Endothelial cell of umbilical vein (primary cell): Measurements from ENCODE around the gene THOC2. TPM values are rescaled to one million over a fixed set of nuclear protein-coding genes. Genes with fewer than 3 reads are reported as not detected.

ENCODE experiments used
- BruUV-seq: library from RNA; stranded (reverse); fragments of 400-500 nt; replicated peaks from 2 replicates; lab custom pipeline; 2021; lab: Mats Ljungman, UMichigan
- CTCF ChIA-PET: fragments of 300-600, 350-600 bp; sonication (Branson Sonifier 250); formaldehyde crosslinking; loops from one replicate; lab custom pipeline; 2021; ENCODE audit warnings: antibody characterized with exemption, inconsistent platforms; lab: Charles Lee
- POLR2A ChIA-PET: fragments of 300-600, 350-600 bp; sonication (Branson Sonifier 250); formaldehyde crosslinking; loops from one replicate; lab custom pipeline; 2021; ENCODE audit warnings: antibody characterized with exemption, inconsistent platforms; lab: Charles Lee
- DNase-seq: peaks from one replicate; pipeline ENCODE4 v3.0.0-alpha.2; 2011; ENCODE audit warnings: low read depth, low spot score
- FAIRE-seq: peaks from 2 replicates; lab custom pipeline; 2011; peaks lifted over from hg19 to GRCh38; lab: Jason Lieb, UNC
- H2AFZ ChIP-seq: 2 replicates; pipeline ENCODE4 v1.6.0; 2012; ENCODE audit warnings: low read depth, low read length, control low read depth, inconsistent platforms
- H3K27ac ChIP-seq: 2 replicates; pipeline ENCODE4 v1.5.1; 2011; ENCODE audit warnings: low read depth, mild to moderate bottlenecking, control low read depth, low read length, moderate library complexity; ENCODE audit not compliant: insufficient read depth
- H3K27me3 ChIP-seq, 2 experiments: 2 replicates each; pipeline versions ENCODE4 v1.6.0 to v1.6.1; 2011; ENCODE audit warnings: low read length in 2 of 2, mixed read lengths in 1 of 2; ENCODE audit not compliant: control insufficient read depth in 2 of 2, insufficient read depth in 2 of 2
- H3K36me3 ChIP-seq, 2 experiments: 2 replicates in 1 of 2; 3 replicates in 1 of 2; pipeline ENCODE4 v1.5.1; 2011; ENCODE audit warnings: low read length in 2 of 2, mild to moderate bottlenecking in 1 of 2, moderate library complexity in 1 of 2; ENCODE audit not compliant: control insufficient read depth in 2 of 2, insufficient read depth in 2 of 2; ENCODE audit errors: extremely low read depth in 1 of 2
- H3K4me1 ChIP-seq: 3 replicates; pipeline ENCODE4 v1.5.1; 2011; ENCODE audit warnings: mild to moderate bottlenecking, low read length; ENCODE audit not compliant: control insufficient read depth, insufficient read depth; ENCODE audit errors: extremely low read depth
- H3K4me2 ChIP-seq: 2 replicates; pipeline ENCODE4 v1.6.1; 2011; ENCODE audit warnings: low read length, control low read depth, mixed read lengths; ENCODE audit not compliant: insufficient read depth
- H3K4me3 ChIP-seq, 3 experiments: fragments of 200-600 bp in 1 of 3; sonication (generic), shearing (Covaris generic) in 1 of 3; replicated peaks in 1 of 3; 2 replicates each; pipeline ENCODE4 v1.5.1; 2011 to 2016; ENCODE audit warnings: control low read depth in 3 of 3, low read length in 3 of 3, mild to moderate bottlenecking in 2 of 3, inconsistent platforms in 1 of 3, low read depth in 1 of 3, moderate library complexity in 1 of 3; ENCODE audit not compliant: insufficient read depth in 1 of 3
- H3K79me2 ChIP-seq: 2 replicates; pipeline ENCODE4 v1.6.0; 2012; ENCODE audit warnings: low read length, inconsistent platforms; ENCODE audit not compliant: control insufficient read depth, insufficient read depth
- H3K9ac ChIP-seq: replicated peaks from 2 replicates; pipeline ENCODE3; 2011; ENCODE audit warnings: low read length, control low read depth; ENCODE audit not compliant: insufficient read depth; ENCODE audit errors: extremely low read depth
- H3K9me1 ChIP-seq: replicated peaks from 3 replicates; pipeline ENCODE4 v1.6.0; 2011; ENCODE audit warnings: mild to moderate bottlenecking, low read length; ENCODE audit not compliant: control insufficient read depth, insufficient read depth; ENCODE audit errors: extremely low read depth
- H3K9me3 ChIP-seq: replicated peaks from 2 replicates; pipeline ENCODE4 v1.5.1; 2012; ENCODE audit warnings: low read length, inconsistent platforms; ENCODE audit not compliant: control insufficient read depth, insufficient read depth
- H4K20me1 ChIP-seq: replicated peaks from 2 replicates; pipeline ENCODE3; 2011; ENCODE audit warnings: mild to moderate bottlenecking, low read length; ENCODE audit not compliant: control insufficient read depth, insufficient read depth; ENCODE audit errors: extremely low read depth
- CTCF ChIP-seq, 2 donors: IDR thresholded peaks; 1 replicate in 1 of 2; 2 replicates in 1 of 2; pipeline ENCODE4 v1.5.1; 2011; ENCODE audit warnings: low read length in 2 of 2, mild to moderate bottlenecking in 2 of 2, moderate library complexity in 2 of 2, control low read depth in 1 of 2, inconsistent platforms in 1 of 2, low read depth in 1 of 2; ENCODE audit not compliant: insufficient read depth in 1 of 2; ENCODE audit errors: extremely low read depth in 1 of 2
- EZH2 ChIP-seq: IDR thresholded peaks from 2 replicates; pipeline ENCODE4 v1.6.1; 2012; ENCODE audit warnings: borderline replicate concordance, low read depth, mild to moderate bottlenecking, moderate library complexity, low read length, inconsistent platforms; ENCODE audit not compliant: severe bottlenecking
- FOS ChIP-seq: IDR thresholded peaks from 2 replicates; pipeline ENCODE4 v1.6.1; 2011; ENCODE audit warnings: mild to moderate bottlenecking, low read length, moderate library complexity, borderline replicate concordance; ENCODE audit not compliant: insufficient read depth
- GATA2 ChIP-seq: IDR thresholded peaks from 2 replicates; pipeline ENCODE4 v1.7.0; 2011; ENCODE audit warnings: low read depth, mild to moderate bottlenecking, moderate library complexity, mixed read lengths, low read length; ENCODE audit not compliant: insufficient read length, insufficient read depth
- JUN ChIP-seq: IDR thresholded peaks from 2 replicates; pipeline ENCODE4 v1.6.1; 2011; ENCODE audit warnings: borderline replicate concordance, low read depth; ENCODE audit not compliant: insufficient read length, insufficient read depth
- MYC ChIP-seq: IDR thresholded peaks from one replicate; pipeline ENCODE4 v1.6.1; 2011; ENCODE audit warnings: mild to moderate bottlenecking, low read depth, low read length
- POLR2A ChIP-seq: IDR thresholded peaks from 2 replicates; pipeline ENCODE4 v1.6.1; 2012; ENCODE audit warnings: low read depth, mild to moderate bottlenecking, control low read depth, low read length
- POLR2AphosphoS5 ChIP-seq: IDR thresholded peaks from 2 replicates; pipeline ENCODE4 v1.6.1; 2012; ENCODE audit warnings: low read depth, mild to moderate bottlenecking, control low read depth, low read length, moderate library complexity; ENCODE audit not compliant: insufficient read depth
- dilution Hi-C: fragments of 300-500 bp; cut with MboI; formaldehyde crosslinking; loops from one replicate; pipeline ENCODE4 v1.15.0; 2019; ENCODE audit warnings: low sequenced_read_pairs; ENCODE audit not compliant: extremely low pct_ligation_motif_present
- intact Hi-C: fragments of 100-400 bp; cut with micrococcal nuclease; formaldehyde crosslinking; loops from one replicate; pipeline ENCODE4 v1.10.0; 2022
- polyA plus RNA-seq, 4 experiments: library from polyadenylated mRNA; depleted of rRNA in 3 of 4; stranded (reverse) in 3 of 4; unstranded in 1 of 4; fragments of >200 nt; gene quantifications; 2 replicates each; pipeline versions ENCODE4 v1.2.1 to v1.2.3, GENCODE V29; 2011 to 2012; ENCODE audit warnings: missing spikeins in 1 of 4
- total RNA-seq: library from RNA; stranded (reverse); gene quantifications from 2 replicates; pipeline ENCODE4 v1.2.3, GENCODE V29; 2021
- TF ChIP-seq, protein P1 (sequence below): IDR thresholded peaks from 2 replicates; pipeline ENCODE4 v1.6.1; 2011; ENCODE audit not compliant: insufficient read depth, insufficient read length

THOC2 gene
- total and polyA plus RNA-seq, 2 donors (not counting 3 experiments of a cell fraction or from before 2014, with no cell fraction given) = 26.0 to 72.9 TPM

- FAIRE-seq (no peak), DNase-seq (no peak)
- H3K27ac ChIP-seq = no peak overlapping the region
- no peak overlapping the region for H3K4me2 ChIP-seq
- no peaks in the 10 kb centered on the region for H3K36me3 ChIP-seq
- H3K9me3 ChIP-seq = no peaks in the 10 kb centered on the region
- peaks cover 14% of the 10 kb centered on the region for H3K79me2 ChIP-seq
- CTCF ChIA-PET = interaction anchor here (0.6 to 1.3 kb wide), 2 partner anchors 13 to 73 kb away, joined by 3 to 4 read pairs; no protein-coding TSS in a partner anchor
- TF ChIP-seq, protein P1, sequence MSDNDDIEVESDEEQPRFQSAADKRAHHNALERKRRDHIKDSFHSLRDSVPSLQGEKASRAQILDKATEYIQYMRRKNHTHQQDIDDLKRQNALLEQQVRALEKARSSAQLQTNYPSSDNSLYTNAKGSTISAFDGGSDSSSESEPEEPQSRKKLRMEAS = no peak
- TF ChIP-seq FOS (no peak), CTCF (IDR thresholded peaks at IDR 0.05; ENCODE audit: extremely low read depth in 1 of 2, insufficient read depth in 1 of 2, low read depth in 1 of 2, low read length in 2 of 2) (no peak), POLR2A (no peak), MYC (no peak), POLR2AphosphoS5 (no peak), JUN (no peak), GATA2 (no peak), EZH2 (no peak)
- no peak overlapping the region for H2AFZ ChIP-seq
- POLR2A ChIA-PET = no interaction called here
- H3K27me3 ChIP-seq = no peaks in the 10 kb centered on the region
- H3K9me1 ChIP-seq = no peaks in the 10 kb centered on the region
- dilution Hi-C loops = no loop called here
- H3K4me3 ChIP-seq = no peak overlapping the region
- no peaks in the 10 kb centered on the region for H3K4me1 ChIP-seq
- BruUV-seq = no TSS peak
- no peak overlapping the region for H3K9ac ChIP-seq
- H4K20me1 ChIP-seq = no peaks in the 10 kb centered on the region
- intact Hi-C loops = no loop called here
These were observed 28.1 kb downstream of the THOC2 start for GRCh38 chrX:123704781-123705180.
